AG10803 (cell line): ENCODE results near the gene AGPAT2.

Source experiments
- DNase-seq: peaks from one replicate; pipeline ENCODE4 v3.0.0; 2010; ENCODE audit warnings: low read depth
- H3K4me3 ChIP-seq: 2 replicates; pipeline ENCODE4 v1.5.1; 2011; ENCODE audit warnings: mild to moderate bottlenecking, low read length, control low read depth
- TF ChIP-seq, protein P1 (sequence below): conservative IDR thresholded peaks from 2 replicates; pipeline ENCODE4 v1.5.1; 2011; ENCODE audit warnings: mild to moderate bottlenecking, low read length, control low read depth, inconsistent platforms

Gene AGPAT2

DNA sequence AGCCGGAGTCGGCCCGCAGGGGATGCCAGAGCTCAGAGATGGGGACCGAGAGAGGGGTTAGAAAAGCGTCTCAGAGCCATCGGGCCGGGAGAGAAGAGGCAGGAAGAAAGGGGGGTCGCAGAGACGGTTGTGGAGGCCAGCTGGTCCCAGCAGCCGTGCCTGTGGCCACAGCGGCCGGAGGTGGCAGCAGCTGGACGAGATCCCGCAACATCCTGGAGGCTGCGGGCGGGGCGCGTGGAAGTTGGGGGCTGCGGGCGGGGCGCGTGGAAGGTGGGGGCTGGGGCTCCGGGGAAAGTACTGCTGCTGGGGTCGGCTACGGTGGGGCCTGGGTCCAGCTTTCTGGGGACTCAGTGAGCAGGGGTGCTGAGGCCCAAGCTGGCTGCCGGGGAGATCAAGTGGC, 59.0 kb downstream of the AGPAT2 start:
- no peak for DNase-seq
- TF ChIP-seq, protein P1, sequence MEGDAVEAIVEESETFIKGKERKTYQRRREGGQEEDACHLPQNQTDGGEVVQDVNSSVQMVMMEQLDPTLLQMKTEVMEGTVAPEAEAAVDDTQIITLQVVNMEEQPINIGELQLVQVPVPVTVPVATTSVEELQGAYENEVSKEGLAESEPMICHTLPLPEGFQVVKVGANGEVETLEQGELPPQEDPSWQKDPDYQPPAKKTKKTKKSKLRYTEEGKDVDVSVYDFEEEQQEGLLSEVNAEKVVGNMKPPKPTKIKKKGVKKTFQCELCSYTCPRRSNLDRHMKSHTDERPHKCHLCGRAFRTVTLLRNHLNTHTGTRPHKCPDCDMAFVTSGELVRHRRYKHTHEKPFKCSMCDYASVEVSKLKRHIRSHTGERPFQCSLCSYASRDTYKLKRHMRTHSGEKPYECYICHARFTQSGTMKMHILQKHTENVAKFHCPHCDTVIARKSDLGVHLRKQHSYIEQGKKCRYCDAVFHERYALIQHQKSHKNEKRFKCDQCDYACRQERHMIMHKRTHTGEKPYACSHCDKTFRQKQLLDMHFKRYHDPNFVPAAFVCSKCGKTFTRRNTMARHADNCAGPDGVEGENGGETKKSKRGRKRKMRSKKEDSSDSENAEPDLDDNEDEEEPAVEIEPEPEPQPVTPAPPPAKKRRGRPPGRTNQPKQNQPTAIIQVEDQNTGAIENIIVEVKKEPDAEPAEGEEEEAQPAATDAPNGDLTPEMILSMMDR, result no peak
- no peak overlapping the region for H3K4me3 ChIP-seq

DNA sequence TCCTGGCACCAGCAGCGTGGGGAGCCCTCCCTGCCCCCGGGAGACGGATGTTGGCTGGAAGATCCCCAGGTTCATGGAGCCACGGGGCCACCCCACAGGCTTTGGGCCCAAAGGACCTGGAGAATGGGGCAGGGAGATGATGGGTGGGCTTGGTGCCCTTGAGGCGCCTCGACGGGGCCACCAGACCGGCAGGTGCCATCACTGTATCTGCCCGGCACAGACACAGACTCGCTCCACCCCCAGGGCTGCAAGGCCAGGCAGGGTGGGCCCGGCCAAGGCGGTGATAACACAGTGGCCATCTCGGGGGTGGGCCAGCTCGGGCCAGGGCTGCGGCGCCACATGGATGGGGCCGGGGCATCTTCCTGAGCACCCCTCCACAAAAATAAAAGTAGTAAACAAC, 59.6 kb downstream of the AGPAT2 start:
- no peak for DNase-seq
- TF ChIP-seq, protein P1, result no peak
- no peak overlapping the region for H3K4me3 ChIP-seq

DNA sequence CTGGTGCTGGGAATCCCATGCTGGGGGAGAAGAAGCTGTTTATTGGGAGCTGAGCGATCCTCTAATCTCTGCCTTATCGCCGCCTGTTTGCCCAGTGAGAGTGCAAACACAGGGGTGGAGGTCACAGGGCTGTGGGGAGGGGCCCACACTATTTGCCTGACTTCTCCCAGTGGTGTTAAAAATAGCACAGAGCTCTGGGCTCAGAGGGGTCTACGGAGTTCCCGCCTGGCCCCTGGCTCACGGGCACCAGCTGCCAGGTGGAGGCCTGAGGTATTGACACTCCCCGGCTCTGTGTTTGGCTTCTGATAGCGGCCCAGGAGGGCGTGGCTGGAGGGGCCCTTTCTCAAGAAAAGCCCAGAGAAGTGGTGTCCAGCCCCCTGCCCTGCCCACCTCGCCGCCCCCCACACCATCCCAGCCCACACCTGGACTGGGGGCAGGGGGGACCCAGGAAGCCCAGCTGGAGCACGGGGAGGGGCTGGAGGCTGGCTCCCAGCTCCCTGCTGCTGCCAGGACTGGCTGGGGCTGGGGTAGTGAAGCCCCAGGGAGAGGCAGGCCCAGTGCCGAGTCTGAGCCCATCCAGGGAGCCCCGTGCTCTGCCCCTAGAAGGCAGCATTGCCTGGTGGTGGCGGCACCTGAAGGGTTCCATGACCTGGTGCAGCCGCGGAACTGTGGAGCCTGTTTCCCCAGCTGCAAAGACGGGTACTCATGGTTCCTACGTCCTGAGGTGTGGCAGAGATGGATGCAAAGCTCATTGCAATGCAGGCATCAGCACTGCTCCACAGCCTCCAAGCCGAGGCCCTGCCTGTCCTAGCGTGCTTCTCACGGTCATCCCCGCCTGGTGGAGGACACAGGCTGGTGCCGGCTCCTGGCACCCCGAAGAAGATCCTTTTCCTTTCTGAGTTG, 60.3 kb downstream of the AGPAT2 start:
- no peak for DNase-seq
- TF ChIP-seq, protein P1, result 0 out of 2 replicates have a peak, but pooled peaks have one; percentile 12
- H3K4me3 ChIP-seq, result no peak overlapping the region

DNA sequence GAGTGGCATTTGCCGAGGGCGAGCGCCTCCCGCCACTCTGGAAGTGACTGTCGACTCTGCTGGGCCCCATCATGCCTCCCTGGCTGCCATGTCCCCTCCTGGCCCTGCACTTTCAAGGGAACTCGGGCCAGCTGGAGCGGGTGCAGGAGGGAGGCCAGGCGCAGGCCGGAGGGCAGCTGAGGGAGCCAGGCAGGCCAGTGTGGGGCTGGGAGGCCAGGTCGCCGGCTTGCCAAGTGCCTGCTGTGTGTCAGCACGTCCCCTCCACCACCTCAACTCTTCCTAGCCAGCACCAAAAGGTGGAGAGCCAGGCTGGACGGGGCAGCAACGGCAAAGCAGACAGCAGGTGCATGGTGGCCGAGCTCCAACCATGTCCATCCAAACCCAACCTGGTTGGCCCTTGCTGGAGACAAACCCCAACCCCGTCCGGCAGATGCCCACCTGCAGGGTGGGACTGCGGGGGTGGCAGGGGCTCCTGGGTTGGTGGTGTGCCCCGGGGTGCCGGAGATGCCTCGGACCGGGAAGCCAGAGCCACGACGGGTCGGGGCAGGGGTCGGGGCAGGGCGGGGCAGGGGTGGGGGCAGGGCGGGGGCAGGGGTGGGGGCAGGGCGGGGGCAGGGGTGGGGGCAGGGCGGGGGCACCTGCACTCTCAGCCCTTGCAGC, 61.1 kb downstream of the AGPAT2 start:
- no peak for DNase-seq
- no peak overlapping the region for H3K4me3 ChIP-seq
- TF ChIP-seq, protein P1, result no peak

DNA sequence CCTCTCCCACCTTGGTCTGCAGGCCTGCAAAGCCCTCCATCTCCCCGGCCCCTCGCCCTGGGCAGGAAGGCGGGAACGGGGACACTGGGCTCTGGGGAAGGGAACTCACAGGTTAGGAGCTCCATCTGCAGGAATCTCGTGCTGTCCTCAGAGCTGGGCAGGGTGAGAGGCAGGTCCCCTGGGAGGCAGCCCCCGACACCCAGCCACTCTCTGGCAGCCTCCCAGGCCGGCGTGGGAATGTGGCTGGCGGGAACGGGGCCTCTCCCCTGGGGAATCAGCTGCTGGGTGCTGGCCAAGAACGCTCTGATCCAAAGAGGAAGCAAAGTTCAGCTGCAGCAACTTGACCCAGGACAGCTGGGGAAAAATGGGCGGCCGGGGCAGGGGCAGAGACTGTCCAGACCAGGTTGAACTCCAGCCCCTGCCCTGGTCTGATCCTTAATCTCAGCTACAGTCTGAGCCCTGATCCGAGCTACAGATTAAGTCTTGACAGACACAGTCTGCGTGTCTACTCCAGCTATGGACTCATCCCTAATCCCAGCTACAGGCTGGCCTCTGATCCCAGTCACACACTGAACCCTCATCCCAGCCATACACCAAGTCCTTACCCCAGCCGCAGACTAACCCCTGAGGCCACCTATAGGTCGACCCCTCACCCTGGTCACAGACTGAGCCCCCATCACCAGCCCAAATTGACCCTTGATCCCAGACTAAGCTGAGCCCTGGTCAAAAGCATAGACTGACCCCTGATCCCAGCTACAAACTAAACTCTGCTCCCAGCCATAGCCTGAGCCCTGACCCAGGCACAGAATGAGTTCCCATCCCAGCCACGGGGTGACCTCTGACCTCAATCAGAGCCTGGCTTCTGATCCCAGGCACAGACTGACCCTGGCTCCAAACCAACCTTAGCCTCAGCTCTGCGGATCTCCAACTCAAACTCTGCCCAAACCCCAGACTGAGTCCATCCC, 61.9 kb downstream of the AGPAT2 start:
- H3K4me3 ChIP-seq, result no peak overlapping the region
- TF ChIP-seq, protein P1, result peak; percentile 53
- DNase-seq, result peak; percentile 40

DNA sequence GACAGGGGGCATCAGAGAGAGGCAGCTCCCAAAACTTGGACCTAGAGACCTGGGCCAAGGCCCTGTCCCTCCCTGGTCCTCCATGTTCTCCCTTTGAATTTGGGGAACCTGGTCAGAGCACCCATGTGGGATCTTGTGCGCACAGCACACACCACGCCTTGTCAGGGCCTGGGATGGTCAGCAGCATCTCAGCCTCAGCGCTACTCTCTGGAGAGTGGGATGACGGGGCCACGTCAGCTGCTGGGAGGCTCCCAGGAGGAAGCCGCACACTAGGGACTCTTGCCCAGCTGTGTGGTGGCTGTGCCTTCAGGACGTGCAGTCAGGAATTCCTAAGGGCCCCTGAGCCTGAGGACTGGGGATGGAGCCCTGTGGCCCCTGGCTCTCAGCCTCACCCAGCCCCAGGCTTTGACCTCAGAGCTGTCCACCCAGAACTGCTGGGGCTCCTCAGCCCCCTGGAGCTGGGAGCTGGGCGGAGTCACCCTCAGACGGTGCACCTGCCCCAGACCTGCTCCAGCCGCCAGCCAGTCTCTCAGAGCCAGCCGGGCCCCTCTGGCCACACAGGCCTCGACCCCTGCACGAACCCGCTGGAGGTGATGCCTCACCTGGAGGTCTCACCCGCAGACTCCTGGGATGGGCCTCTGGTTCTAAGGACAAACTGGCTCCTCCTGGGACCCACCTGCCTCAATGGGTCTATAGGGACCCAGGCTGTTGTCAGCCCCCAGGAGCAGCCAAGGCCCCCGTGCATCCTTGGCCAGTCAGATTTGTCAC, 62.9 kb downstream of the AGPAT2 start:
- TF ChIP-seq, protein P1, result no peak

More for the DNA sequence above, 62.9 kb downstream of the AGPAT2 start:
- no peak overlapping the region for H3K4me3 ChIP-seq
- DNase-seq, result no peak
